DMS53 treated with DMSO at 0.1 percent for 48 hours (cell line): ENCODE measurements around the gene MAP4.
A peak's percentile ranks its signal among the peaks of the same experiment; 100 is the strongest.
"Not testable (repeated sequence)": the region's sequence is repeated elsewhere in the genome, so short reads cannot be mapped to it uniquely, and the experiment has no call there.

Experiments used
- DNase-seq: peaks from one replicate; lab custom pipeline; 2025; ENCODE audit not compliant: unreplicated experiment; lab: John Stamatoyannopoulos, UW

Gene MAP4

GRCh38 chr3:47847260-47847659, 169.0 kb downstream of the MAP4 start:
- DNase-seq, result no peak

- no peak for DNase-seq
Observed at GRCh38 chr3:47846880-47847248, 169.4 kb downstream of the MAP4 start.

GRCh38 chr3:47846186-47846879, 169.9 kb downstream of the MAP4 start:
- no peak for DNase-seq

GRCh38 chr3:47841786-47842349, 174.3 kb downstream of the MAP4 start:
- DNase-seq, result no peak

- DNase-seq, result no peak
Observed at GRCh38 chr3:47838503-47838902, 177.7 kb downstream of the MAP4 start.

GRCh38 chr3:47836986-47837385, 179.2 kb downstream of the MAP4 start:
- no peak for DNase-seq

- DNase-seq, result not testable (repeated sequence)
Observed at GRCh38 chr3:47829482-47829881, 186.7 kb downstream of the MAP4 start.

GRCh38 chr3:47825590-47825989, 190.6 kb downstream of the MAP4 start:
- no peak for DNase-seq

GRCh38 chr3:47824541-47825473, 191.4 kb downstream of the MAP4 start:
- peak; percentile 8 for DNase-seq

- no peak for DNase-seq
Observed at GRCh38 chr3:47817609-47818008, 198.6 kb downstream of the MAP4 start.

GRCh38 chr3:47813551-47814177, 202.6 kb downstream of the MAP4 start:
- no peak for DNase-seq

GRCh38 chr3:47804577-47804976, 211.6 kb downstream of the MAP4 start:
- no peak for DNase-seq

GRCh38 chr3:47803480-47804025, 212.7 kb downstream of the MAP4 start:
- no peak for DNase-seq

- DNase-seq, result peak; percentile 7
Observed at GRCh38 chr3:47802734-47803479, 213.3 kb downstream of the MAP4 start, which contains the start of gene DHX30. DHX30 (plus strand) TSS chr3:47803138; CDS start chr3:47810684, 7,546 bp downstream.
